GM19324 (cell line): ENCODE results near the gene SLC16A6.
"Not testable (repeated sequence)": the region's sequence is repeated elsewhere in the genome, so short reads cannot be mapped to it uniquely, and the experiment has no call there.

Experiments used
- ATAC-seq: cut with Tn5 transposase; IDR thresholded peaks from one replicate; pipeline ENCODE4 v1.9.1; 2021; ENCODE audit warnings: mild to moderate bottlenecking, moderate library complexity; ENCODE audit not compliant: unreplicated experiment, low FRiP score

The SLC16A6 gene

DNA sequence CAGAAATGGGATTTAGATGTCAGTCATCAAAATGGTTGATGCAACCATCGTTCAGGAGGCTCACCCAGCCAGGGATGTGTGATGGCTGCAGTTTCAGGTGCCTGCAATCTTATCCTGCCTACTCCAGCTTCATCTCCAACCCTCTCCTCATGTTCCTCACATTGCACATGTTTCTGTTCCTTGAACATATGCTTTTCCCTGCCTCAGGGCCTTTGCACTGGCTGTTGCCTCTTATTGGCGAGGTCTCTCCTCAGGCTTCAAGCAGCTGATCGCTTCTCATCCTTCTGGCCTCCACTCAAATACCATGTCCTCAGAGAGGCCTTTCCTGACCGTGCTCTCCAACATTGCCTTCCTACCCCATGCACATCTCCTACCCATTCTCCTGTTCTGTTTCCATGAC lies 25.0 kb upstream of the SLC16A6 start:
- no peak for ATAC-seq

DNA sequence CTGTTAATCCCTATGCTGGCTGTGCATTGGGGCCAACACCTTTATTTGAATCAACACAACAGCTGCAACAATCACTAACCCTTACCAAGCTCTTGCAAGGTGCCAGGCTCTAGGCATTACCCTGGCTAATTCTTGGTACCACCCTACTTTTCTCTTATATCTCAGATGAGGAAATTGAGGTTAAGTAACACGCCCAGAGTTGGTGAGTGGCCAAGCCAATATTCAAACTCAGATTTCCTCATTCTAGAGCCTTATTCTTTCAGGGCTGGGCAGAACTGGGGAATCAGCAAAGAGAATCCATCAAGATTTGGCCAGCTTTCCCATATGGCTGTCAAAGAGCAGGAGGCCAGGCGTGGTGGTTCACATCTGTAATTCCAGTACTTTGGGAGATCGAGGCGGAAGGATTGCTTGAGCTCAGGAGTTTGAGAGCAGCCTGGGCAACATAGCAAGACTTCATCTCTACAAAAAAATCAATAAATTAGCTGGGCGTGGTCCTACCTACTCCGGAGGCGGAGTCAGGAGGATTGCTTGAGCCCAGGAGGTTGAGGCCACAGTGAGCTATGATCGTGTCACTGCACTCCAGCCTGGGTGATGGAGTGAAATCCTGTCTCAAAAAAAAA lies 24.1 kb upstream of the SLC16A6 start:
- ATAC-seq, result no peak

DNA sequence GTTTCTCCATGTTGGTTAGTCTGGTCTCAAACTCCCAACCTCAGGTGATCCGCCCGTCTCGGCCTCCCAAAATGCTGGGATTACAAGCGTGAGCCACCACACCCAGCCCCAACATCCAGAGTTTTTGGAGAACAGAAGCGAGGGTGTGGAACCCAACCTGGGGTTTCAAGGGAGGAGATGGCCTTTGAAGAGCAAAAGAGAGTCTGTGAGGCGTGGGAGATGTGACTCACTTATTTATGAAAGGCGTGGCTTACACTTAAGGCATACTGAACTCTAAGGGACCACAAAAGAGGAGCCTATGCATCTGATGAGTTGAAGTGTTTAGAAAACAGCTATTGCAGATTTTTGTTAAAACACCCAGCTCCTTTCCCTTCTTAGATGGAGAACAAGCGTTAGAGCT lies 19.2 kb upstream of the SLC16A6 start:
- no peak for ATAC-seq

DNA sequence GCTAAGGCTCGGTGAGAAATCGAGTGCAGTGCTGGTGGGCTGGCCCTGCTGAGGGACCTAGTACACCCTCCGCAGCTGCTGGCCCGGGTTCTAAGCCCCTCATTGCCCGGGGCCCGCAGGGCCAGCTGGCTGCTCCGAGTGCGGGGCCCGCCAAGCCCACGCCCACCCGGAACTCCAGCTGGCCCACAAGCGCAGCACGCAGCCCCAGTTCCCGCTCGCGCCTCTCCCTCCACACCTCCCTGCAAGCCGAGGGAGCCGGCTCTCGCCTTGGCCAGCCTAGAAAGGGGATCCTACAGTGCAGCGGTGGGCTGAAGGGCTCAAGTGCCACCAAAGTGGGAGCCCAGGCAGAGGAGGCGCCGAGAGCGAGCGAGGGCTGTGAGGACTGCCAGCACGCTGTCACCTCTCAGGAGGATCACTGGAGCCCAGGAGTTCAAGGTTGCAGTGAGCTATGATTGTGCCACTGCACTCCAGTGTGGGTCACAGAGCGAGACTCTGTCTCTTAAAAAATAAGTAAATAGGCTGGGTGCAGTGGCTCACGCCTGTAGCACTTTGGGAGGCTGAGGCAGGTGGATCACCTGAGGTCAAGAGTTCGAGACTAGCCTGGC lies 18.2 kb upstream of the SLC16A6 start:
- not testable (repeated sequence) for ATAC-seq

DNA sequence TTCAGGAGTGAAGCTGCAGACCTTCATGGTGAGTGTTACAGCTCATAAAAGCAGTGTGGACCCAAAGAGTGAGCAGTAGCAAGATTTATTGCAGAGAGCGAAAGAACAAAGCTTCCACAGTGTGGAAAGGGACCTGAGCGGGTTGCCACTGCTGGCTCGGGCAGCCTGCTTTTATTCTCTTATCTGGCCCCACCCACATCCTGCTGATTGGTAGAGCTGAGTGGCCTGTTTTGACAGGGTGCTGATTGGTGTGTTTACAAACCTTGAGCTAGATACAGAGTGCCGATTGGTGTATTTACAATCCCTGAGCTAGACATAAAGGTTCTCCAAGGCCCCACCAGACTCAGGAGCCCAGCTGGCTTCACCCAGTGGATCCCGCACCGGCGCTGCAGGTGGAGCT lies 17.6 kb upstream of the SLC16A6 start:
- not testable (repeated sequence) for ATAC-seq

DNA sequence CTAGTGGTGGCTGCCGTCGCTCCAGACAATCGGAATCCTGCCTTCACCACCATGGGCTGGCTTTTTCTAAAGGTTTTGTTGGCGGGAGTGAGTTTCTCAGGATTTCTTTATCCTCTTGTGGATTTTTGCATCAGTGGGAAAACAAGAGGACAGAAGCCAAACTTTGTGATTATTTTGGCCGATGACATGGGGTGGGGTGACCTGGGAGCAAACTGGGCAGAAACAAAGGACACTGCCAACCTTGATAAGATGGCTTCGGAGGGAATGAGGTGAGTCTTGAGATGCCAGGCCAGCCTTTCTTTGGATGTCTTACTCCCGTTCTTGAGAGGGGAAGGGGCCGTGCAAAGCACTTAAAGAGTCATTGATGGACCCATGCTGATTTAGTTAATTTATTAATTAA lies 16.5 kb upstream of the SLC16A6 start:
- no peak for ATAC-seq

DNA sequence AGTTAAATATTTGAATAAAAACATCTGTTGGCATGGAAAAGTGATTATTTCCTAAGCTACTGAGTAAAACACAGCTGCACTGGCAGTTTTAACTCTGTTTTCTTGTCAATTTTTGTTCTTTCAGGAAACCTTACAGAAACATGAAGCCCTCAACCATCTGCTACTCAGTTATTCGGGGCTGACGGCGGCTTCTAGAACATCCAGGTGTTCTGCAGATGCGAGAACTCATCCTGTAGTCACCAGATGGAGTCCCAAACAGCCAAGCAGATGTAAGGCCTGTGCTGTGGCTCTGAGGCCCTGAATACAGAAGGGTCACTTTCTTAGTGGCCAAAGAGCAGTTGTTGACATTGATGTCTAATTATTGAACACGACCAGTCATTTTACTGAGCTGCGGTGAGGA lies 15.9 kb upstream of the SLC16A6 start:
- no peak for ATAC-seq

DNA sequence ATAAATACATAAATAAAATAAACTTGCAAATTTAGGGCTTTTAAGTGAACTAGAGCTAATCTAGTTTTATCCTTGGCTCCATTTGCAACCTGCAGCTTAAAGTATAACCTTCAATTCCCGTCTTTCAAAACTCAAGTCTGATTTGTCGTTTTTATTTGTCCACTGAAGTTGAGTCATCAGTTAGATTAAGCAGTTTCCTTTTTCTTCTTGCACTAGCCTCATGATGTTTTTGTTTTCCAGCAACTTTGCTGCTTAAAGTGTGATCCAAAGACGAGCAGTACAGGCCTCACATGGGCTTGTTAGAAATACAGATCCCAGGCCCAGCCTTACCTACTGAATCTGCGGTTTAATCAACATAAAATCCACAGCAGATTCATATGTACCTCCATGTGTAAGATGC lies 14.2 kb upstream of the SLC16A6 start:
- ATAC-seq, result no peak

DNA sequence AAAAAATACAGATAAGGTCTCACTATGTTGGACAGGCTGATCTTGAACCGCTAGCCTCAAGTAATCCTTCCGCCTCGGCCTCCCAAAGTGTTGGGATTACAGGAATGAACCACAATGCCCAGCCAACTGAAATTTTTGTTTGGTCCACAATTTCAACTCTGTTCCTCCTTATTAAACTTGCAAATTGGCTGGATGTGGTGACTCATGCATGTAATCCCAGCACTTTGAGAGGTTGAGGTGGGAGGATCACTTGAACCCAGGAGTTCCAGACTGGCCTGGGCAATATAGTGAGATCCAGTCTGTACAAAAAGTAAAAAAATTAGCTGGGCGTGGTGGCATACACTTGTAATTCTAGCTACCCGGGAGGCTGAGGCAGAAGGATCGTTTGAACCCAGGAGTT lies 13.8 kb upstream of the SLC16A6 start:
- no peak for ATAC-seq

DNA sequence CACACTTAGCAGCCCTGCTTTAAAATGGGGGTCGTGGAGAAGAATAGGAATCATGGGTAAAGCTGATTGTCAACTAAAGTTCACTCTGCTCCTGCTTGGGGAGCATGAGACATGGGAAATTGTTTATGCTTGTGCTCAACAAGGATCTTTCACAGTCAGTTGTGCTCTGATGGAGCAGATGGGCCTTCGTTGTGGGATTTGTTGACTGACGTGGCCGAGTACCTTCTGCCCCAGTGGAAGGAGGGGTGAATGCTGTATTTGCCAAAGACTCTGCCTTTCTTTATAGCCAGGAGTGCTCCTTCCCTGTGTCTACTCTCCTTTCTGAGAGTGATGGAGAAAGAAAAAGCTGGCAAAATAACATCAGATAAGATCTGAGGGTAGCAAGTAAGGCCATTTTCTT lies 11.7 kb upstream of the SLC16A6 start:
- no peak for ATAC-seq

DNA sequence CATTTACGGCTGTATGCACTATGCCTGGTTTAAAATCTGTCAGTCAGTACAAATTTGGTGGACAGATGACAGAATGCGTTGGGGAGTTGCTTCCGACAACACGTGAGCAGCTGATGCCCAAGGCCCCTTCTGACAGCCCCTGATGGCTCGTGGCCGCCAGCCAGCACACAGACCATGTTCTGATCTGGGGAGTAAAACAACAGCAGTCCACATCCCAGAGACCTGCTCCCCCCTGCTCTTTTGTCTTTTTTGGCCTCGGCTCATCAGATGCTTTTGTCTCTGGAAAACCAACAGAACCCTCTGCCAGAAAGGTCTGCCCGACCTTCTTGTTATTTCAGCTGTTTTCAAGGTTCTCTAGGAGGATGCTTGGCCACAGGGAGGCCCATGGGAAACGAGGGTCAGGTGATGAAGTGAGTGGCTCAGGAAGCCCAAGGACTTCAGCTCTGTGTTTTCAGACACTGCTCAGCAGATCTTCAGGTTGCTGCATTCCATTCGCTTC lies 11.2 kb upstream of the SLC16A6 start:
- no peak for ATAC-seq

DNA sequence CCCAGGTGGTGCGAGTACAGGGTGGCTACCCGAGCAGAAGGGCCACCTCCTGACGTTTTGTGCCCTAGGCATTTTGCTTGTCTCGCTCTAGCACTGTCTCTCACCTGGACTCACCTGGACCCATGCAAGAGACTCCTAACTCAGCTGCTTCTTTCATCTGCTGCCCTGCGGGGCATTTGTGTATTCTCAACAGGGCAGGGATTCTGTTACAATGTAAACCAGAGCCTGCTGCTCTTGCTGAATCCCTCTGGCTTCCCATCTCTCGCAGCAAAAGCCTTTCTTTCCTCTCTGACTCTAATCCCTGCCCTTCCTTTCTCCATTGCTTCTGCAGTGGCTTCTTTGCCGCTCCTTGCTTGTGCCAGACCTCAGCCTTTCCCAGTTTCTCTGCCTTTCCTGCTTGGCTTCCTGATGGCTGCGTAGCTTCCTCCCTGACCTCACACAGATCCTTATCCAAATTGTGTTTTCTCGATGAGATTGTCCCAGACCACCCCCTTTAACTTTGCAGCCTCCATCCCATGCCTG lies 10.6 kb upstream of the SLC16A6 start:
- no peak for ATAC-seq

DNA sequence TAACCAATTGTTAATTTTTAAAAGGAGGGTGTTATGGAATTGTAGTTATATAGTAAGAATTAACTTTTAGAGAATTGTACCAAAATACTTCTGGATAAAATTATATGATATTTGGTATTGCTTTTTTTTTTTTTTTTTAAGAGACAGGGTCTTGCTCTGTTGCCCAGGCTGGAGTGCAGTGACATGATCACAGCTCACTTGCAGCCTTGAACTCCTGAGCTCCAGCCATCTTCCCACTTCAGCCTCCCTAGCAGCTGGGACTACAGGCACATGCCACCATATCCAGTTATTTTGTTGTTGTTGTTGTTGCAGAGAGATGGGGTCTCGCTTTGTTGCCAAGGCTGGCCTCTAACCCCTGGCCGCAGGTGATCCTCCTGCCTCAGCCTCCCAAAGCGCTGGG lies 8.9 kb upstream of the SLC16A6 start:
- no peak for ATAC-seq

DNA sequence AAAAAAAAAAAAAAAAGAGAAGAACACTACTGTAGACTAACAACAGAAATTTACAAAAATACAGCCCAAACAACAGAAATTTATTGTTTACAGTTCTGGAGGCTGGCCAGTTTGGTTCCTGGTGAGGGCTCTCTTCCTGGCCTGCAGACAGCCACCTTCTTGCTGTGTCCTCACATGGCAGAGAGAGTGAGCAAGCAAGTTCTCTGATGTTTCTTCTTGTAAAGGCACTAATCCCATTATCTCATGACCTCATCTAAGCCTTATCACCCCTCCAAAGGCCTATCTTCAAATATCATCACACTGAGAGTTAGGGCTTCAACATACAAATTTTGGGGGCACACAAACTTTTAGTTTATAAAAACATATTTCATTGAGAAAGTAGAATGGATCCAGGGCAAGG lies 7.7 kb upstream of the SLC16A6 start:
- ATAC-seq, result no peak

DNA sequence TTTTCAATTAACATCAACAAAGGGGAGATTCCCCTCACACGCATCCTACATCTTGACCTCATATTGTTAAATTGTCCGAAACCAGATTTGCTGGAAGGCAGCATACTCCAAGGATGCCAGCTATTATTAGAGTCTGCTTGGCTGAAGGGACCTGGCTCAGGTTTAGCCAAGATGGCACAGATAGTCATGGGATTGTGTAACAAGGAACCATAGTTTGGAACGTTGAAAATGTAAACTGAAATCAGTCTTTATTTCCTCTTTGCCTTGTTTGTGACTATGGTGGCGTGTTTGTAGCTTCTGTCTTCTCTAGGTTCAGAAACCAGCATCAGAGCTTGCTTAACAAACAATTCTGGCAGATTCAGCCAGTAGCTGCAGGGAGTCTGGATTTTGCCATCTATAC lies 6.3 kb upstream of the SLC16A6 start:
- no peak for ATAC-seq

DNA sequence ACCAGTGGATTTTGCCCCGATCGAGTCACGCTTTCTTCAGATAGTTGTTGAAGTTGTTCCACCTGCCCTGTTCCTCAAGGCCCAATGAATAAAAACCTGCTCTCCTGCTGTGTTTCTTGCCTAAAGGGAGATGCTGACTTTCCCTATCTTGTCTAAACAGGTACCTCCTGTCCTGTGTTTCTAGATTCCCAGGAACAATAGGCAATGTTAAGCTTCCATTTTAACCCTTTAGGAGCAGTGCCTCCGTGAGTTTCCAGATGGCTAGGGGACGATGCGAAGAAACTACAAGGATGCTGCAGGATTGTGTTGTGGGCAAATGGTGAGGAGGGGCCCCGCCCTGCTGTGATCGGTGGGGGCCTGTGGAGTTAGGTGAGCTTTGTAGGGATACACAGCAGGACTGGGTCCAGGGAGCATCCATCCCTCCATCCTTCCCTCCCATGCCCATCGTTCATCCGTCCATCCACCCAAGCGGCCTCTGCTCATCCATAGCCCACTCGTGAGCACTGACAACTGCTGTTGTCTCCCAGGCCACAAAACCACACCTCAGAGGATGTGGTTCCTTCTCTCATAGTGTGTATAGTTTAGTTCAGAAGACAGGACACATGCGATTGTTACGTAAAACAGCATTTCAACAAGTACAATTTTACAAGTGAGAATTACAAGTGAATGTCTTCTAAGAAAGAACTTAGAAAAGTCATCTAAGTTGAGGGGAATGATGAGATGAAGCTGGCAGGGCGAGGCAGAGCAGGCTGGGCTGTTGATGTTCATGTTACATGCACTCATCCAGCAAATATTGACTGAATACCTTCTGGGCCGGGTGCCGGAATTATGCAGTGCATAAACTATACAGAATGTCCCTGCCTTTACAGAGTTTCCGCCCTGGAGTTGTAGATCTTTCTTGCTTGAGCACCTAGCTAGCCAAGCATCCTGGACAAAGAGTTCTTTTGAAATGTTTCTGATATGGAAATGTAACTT lies 5.6 kb upstream of the SLC16A6 start:
- no peak for ATAC-seq

DNA sequence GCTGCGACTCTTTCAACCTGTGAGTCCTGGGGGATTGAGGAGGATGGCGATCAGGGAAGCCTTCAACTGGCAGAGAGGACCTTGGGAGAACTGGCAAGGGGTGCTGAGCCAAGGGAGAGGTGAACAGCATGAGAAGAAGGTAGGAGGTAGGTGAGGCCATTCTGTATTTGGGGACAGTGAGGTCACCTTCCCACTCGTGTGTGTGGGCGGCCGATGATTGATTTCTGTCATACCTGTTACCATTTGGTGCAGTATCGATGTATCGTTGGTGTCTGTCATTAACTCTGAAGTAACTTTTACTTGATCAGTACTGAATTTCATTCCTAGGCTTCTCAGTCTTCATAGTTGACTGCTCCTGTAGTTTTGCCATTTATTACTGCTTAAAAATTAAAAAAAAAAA lies 4.2 kb upstream of the SLC16A6 start:
- no peak for ATAC-seq

DNA sequence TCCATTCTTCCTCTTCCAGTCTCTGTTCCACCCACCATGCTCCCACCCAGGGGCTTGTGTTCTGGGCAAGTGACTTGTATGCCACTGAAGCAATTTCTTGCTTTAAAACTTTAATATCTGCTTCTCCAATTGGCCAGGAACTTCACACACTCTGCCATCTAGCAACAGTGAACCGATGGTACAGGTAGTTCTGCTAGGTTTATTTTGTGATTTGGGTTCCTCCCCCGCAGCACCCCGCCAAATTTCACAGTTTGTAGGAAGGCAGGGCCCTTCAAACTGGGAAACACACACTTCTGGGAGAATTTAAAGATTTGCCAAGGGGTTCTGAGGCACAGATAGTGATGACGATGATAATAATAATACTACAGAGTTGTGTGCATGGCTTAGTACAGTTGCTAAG lies 3.7 kb upstream of the SLC16A6 start:
- no peak for ATAC-seq

DNA sequence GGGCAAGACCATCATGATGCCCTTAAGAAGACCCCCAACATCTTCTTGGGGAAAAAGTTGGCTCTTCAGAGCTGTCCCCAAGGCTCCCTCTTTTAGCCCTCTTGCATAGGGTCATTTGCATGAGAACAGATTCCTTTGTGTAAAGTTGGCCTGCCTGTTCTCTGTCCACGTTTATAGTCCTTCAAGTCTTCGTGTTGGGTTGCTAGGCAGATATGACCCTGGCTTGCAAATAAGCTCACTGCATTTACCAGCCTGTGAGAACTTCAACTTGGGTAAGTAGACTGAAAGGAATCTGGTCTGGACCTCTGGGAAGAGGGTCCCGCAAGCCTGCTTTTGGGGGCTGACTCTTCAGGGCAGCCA lies 3.2 kb upstream of the SLC16A6 start:
- ATAC-seq, result no peak

DNA sequence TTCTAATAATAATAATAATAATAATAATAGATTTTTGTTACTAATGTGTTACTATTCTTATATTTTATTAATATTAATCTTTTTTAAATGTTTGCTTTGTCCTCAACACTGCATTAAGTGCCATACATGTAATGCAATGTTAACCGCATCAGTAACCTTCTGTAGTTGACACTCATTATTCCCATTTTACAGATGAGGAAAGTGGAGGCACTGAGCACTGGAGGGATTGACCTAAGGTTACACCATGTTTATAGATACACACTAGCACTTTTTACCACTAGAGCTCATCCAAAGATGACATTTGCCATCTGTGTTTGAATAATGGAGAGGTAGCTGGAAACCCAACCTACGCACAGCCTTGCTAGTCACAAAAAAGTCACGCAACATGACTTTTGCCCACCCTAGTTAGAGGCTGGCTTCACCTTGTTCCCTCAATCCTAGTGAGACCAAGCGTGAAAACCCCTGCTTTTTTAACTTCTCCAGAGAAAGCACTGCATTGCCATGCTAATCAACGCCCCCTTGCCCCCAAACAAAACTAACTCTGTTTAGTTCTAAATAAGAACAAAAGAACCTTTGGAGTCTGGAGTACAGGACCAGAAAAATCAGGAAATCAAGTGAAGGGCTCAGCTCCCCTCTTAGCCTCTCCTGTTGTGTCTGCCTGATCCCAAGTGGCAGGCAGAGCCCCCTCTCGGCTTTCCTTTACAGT lies 2.7 kb upstream of the SLC16A6 start:
- no peak for ATAC-seq

DNA sequence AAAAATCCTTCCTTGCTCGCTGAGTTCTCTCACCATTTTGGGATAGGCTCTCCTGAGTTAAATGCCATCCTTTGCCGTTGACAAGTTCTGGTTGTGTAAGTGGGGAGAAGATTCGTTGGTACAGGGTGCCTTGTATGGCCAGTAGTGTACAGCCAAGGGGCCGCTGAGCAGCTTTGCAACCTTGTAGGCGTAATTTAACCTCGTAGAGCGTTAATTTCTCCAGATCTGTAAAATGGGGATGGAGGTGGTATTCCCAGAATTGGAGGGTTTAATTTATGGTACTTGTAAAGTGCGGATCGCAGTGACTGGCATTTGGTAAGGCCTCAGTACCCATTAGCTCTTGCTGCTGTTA lies 1.7 kb upstream of the SLC16A6 start:
- no peak for ATAC-seq
